ENCODE data around the gene PDP2.

- TF ChIP-seq, protein P1, sequence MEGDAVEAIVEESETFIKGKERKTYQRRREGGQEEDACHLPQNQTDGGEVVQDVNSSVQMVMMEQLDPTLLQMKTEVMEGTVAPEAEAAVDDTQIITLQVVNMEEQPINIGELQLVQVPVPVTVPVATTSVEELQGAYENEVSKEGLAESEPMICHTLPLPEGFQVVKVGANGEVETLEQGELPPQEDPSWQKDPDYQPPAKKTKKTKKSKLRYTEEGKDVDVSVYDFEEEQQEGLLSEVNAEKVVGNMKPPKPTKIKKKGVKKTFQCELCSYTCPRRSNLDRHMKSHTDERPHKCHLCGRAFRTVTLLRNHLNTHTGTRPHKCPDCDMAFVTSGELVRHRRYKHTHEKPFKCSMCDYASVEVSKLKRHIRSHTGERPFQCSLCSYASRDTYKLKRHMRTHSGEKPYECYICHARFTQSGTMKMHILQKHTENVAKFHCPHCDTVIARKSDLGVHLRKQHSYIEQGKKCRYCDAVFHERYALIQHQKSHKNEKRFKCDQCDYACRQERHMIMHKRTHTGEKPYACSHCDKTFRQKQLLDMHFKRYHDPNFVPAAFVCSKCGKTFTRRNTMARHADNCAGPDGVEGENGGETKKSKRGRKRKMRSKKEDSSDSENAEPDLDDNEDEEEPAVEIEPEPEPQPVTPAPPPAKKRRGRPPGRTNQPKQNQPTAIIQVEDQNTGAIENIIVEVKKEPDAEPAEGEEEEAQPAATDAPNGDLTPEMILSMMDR (conservative IDR thresholded peaks at IDR 0.05 in 1 of 2, IDR thresholded peaks at IDR 0.05 in 1 of 2; ENCODE audit: extremely low read depth in 1 of 2, insufficient read depth in 1 of 2, low read depth in 1 of 2, low read length in 2 of 2): no peak
- TF ChIP-seq EZH2 (IDR thresholded peaks at IDR 0.05; ENCODE audit: borderline replicate concordance, low read length): no peak
Measured at GRCh38 chr16:66886321-66886720, 6.0 kb downstream of the PDP2 start.
